GM18519 (cell line): ENCODE data around the gene LRBA.

Experiments used
- ATAC-seq: cut with Tn5 transposase; IDR thresholded peaks from one replicate; pipeline ENCODE4 v1.9.1; 2021; ENCODE audit warnings: mild to moderate bottlenecking, moderate library complexity; ENCODE audit not compliant: unreplicated experiment, low FRiP score

The LRBA gene

GRCh38 chr4:150264595-150265161, 750.4 kb downstream of the LRBA start:
- ATAC-seq, result no peak

- ATAC-seq, result no peak
Measured at GRCh38 chr4:150262611-150263010, 752.5 kb downstream of the LRBA start.

GRCh38 chr4:150261571-150261970, 753.5 kb downstream of the LRBA start:
- ATAC-seq, result no peak

GRCh38 chr4:150259861-150260567, 755.1 kb downstream of the LRBA start:
- no peak for ATAC-seq

- no peak for ATAC-seq
Measured at GRCh38 chr4:150258569-150258968, 756.5 kb downstream of the LRBA start.

- ATAC-seq, result no peak
Measured at GRCh38 chr4:150256841-150257730, 758.0 kb downstream of the LRBA start.

GRCh38 chr4:150256225-150256620, 758.9 kb downstream of the LRBA start:
- no peak for ATAC-seq

GRCh38 chr4:150255610-150256224, 759.4 kb downstream of the LRBA start:
- no peak for ATAC-seq

GRCh38 chr4:150253965-150254630, 761.0 kb downstream of the LRBA start:
- ATAC-seq, result no peak

- ATAC-seq, result no peak
Measured at GRCh38 chr4:150253416-150253815, 761.7 kb downstream of the LRBA start.

- no peak for ATAC-seq
Measured at GRCh38 chr4:150252741-150253140, 762.3 kb downstream of the LRBA start.

- ATAC-seq, result no peak
Measured at GRCh38 chr4:150252306-150252705, 762.8 kb downstream of the LRBA start.

GRCh38 chr4:150251752-150252190, 763.3 kb downstream of the LRBA start:
- ATAC-seq, result no peak

- ATAC-seq, result no peak
Measured at GRCh38 chr4:150250998-150251651, 764.0 kb downstream of the LRBA start.

GRCh38 chr4:150250293-150250997, 764.6 kb downstream of the LRBA start:
- no peak for ATAC-seq

- no peak for ATAC-seq
Measured at GRCh38 chr4:150248181-150248580, 766.9 kb downstream of the LRBA start.

- ATAC-seq, result no peak
Measured at GRCh38 chr4:150247184-150247583, 767.9 kb downstream of the LRBA start.

- ATAC-seq, result no peak
Measured at GRCh38 chr4:150244600-150244999, 770.5 kb downstream of the LRBA start.

GRCh38 chr4:150243932-150244331, 771.2 kb downstream of the LRBA start:
- no peak for ATAC-seq
